HepG2 (cell line): Measurements from ENCODE around the gene EGR1. TPM values are rescaled to one million over a fixed set of nuclear protein-coding genes. Genes with fewer than 3 reads are reported as not detected.

ENCODE experiments used
- ATAC-seq: fragments of 200-7000 bp; cut with Tn5 transposase; 3 replicates; pipeline ENCODE4 v1.9.1; 2020; ENCODE audit warnings: mild to moderate bottlenecking, moderate library complexity
- BruUV-seq: library from RNA; stranded (reverse); fragments of 400-500 nt; replicated peaks from 2 replicates; lab custom pipeline; 2021; lab: Mats Ljungman, UMichigan
- CTCF ChIA-PET: fragments of 300-600 bp; formaldehyde crosslinking; extraction: SDS; loops from one replicate; lab custom pipeline; 2021; ENCODE audit warnings: low total read pairs, inconsistent platforms, low intra/inter-chr PET ratio; lab: Yijun Ruan, JAX
- POLR2A ChIA-PET: fragments of 350-600 bp; sonication (Branson Sonifier 250); formaldehyde crosslinking; loops from one replicate; lab custom pipeline; 2020; ENCODE audit warnings: antibody characterized with exemption, inconsistent platforms; lab: Yijun Ruan, JAX
- DNase-seq: peaks from one replicate; pipeline ENCODE4 v3.0.0-alpha.2; 2015; ENCODE audit warnings: low spot score
- FAIRE-seq: peaks from 3 replicates; lab custom pipeline; 2011; peaks lifted over from hg19 to GRCh38; lab: Jason Lieb, UNC
- H2AFZ ChIP-seq: one replicate; pipeline ENCODE4 v1.6.1; 2011; ENCODE audit warnings: low read length, inconsistent platforms
- H3K27ac ChIP-seq: fragments of 300-600 bp; 3 replicates; pipeline ENCODE4 v1.8.0; 2011; ENCODE audit warnings: mixed run types, mild to moderate bottlenecking, mixed read lengths, low read length, inconsistent platforms; ENCODE audit not compliant: insufficient read depth; ENCODE audit errors: extremely low read length
- H3K27me3 ChIP-seq, 2 experiments: fragments of 200-600 bp in 1 of 2; 2 replicates in 1 of 2; 3 replicates in 1 of 2; pipeline versions ENCODE4 v1.6.0 to v1.8.0; 2011; ENCODE audit warnings: low read length in 2 of 2, mild to moderate bottlenecking in 2 of 2, moderate library complexity in 2 of 2, inconsistent platforms in 1 of 2; ENCODE audit not compliant: insufficient read depth in 2 of 2, control insufficient read depth in 1 of 2
- H3K36me3 ChIP-seq, 2 experiments: fragments of 200-600 bp in 1 of 2; replicated peaks in 1 of 2; 2 replicates in 1 of 2; 3 replicates in 1 of 2; pipeline versions ENCODE4 v1.5.1 to v1.8.0; 2011; ENCODE audit warnings: low read length in 2 of 2, inconsistent platforms in 1 of 2; ENCODE audit not compliant: insufficient read depth in 2 of 2, control insufficient read depth in 1 of 2
- H3K4me1 ChIP-seq: 2 replicates; pipeline ENCODE4 v1.5.1; 2012; ENCODE audit warnings: low read length, inconsistent platforms; ENCODE audit not compliant: insufficient read depth
- H3K4me2 ChIP-seq: 2 replicates; pipeline ENCODE4 v1.6.0; 2011; ENCODE audit warnings: low read depth, low read length, inconsistent platforms
- H3K4me3 ChIP-seq, 3 experiments: fragments of 200-600 bp in 1 of 3; sonication (generic), shearing (Covaris generic) in 1 of 3; replicated peaks in 1 of 3; 2 replicates each; pipeline ENCODE4 v1.5.1; 2011 to 2016; ENCODE audit warnings: low read length in 3 of 3, inconsistent platforms in 2 of 3, low read depth in 2 of 3, mild to moderate bottlenecking in 2 of 3, control low read depth in 1 of 3, mixed read lengths in 1 of 3; ENCODE audit not compliant: insufficient read depth in 1 of 3
- H3K79me2 ChIP-seq: one replicate; pipeline ENCODE4 v1.6.1; 2011; ENCODE audit warnings: low read length, inconsistent platforms; ENCODE audit not compliant: insufficient read depth
- H3K9ac ChIP-seq: 2 replicates; pipeline ENCODE4 v1.6.0; 2011; ENCODE audit warnings: mild to moderate bottlenecking, low read depth, low read length, inconsistent platforms; ENCODE audit not compliant: insufficient read depth
- H3K9me3 ChIP-seq: 2 replicates; pipeline ENCODE4 v1.5.1; 2012; ENCODE audit warnings: mild to moderate bottlenecking, low read length
- H4K20me1 ChIP-seq: 2 replicates; pipeline ENCODE4 v1.6.0; 2011; ENCODE audit warnings: inconsistent platforms, mild to moderate bottlenecking, low read length, moderate library complexity; ENCODE audit not compliant: insufficient read depth
- HDAC2 ChIP-seq: sonication (generic); formaldehyde crosslinking; IDR thresholded peaks from 2 replicates; pipeline ENCODE4 v1.4.0; 2020; ENCODE audit warnings: missing genetic modification reagents
- KAT8 ChIP-seq: IDR thresholded peaks from 2 replicates; pipeline ENCODE4 v1.6.1; 2016; ENCODE audit warnings: missing genetic modification reagents, missing compliant biosample characterization
- MYNN ChIP-seq: sonication (generic); formaldehyde crosslinking; IDR thresholded peaks from 2 replicates; pipeline ENCODE4 v1.4.0; 2020; ENCODE audit warnings: mild to moderate bottlenecking, low read depth, missing genetic modification reagents
- PHF21A ChIP-seq: sonication (generic); formaldehyde crosslinking; IDR thresholded peaks from 2 replicates; pipeline ENCODE4 v1.5.0; 2020; ENCODE audit warnings: mild to moderate bottlenecking, missing genetic modification reagents
- POLR2AphosphoS5 ChIP-seq: IDR thresholded peaks from 2 replicates; pipeline ENCODE4 v1.6.1; 2012; ENCODE audit warnings: low read depth, low read length
- POLR2G ChIP-seq: fragments of 200-400 bp; formaldehyde crosslinking; IDR thresholded peaks from 2 replicates; pipeline ENCODE4 v1.6.1; 2018; ENCODE audit warnings: mild to moderate bottlenecking, low read depth, low read length, moderate library complexity
- RBM22 ChIP-seq: fragments of 200-400 bp; formaldehyde crosslinking; optimal IDR thresholded peaks from 2 replicates; pipeline ENCODE3; 2017; ENCODE audit warnings: mild to moderate bottlenecking, low read length, moderate library complexity
- SIX1 ChIP-seq: sonication (generic); formaldehyde crosslinking; IDR thresholded peaks from 2 replicates; pipeline ENCODE4 v1.4.0; 2020; ENCODE audit warnings: missing genetic modification reagents, borderline replicate concordance
- TAF15 ChIP-seq: fragments of 200-400 bp; formaldehyde crosslinking; IDR thresholded peaks from one replicate; pipeline ENCODE4 v1.6.1; 2018; ENCODE audit warnings: mild to moderate bottlenecking, low read depth, low read length; ENCODE audit not compliant: poor library complexity, severe bottlenecking
- ZFP1 ChIP-seq: IDR thresholded peaks from 2 replicates; pipeline ENCODE4 v1.6.1; 2016
- ZNF891 ChIP-seq: sonication (generic); formaldehyde crosslinking; IDR thresholded peaks from 2 replicates; pipeline ENCODE4 v1.5.0; 2020; ENCODE audit warnings: mild to moderate bottlenecking, missing genetic modification reagents
- WGBS: methylation state at CpG from one replicate; pipeline ENCODE4 v1.1.6; 2017; ENCODE audit warnings: low lambda C conversion rate; 5-methylcytosine and 5-hydroxymethylcytosine counted together
- in situ Hi-C: cut with HindIII; loops from 2 replicates; pipeline ENCODE4 v1.10.0; 2017; ENCODE audit warnings: low pct_unique_long_range_greater_than_20kb; ENCODE audit not compliant: extremely low pct_ligation_motif_present
- intact Hi-C: fragments of 100-400 bp; cut with micrococcal nuclease; formaldehyde crosslinking; loops from one replicate; pipeline ENCODE4 v1.10.0; 2022; ENCODE audit not compliant: unreplicated experiment
- polyA plus RNA-seq, 8 experiments: library from polyadenylated mRNA; depleted of rRNA in 3 of 8; stranded (reverse) in 7 of 8; unstranded in 1 of 8; fragments of >200 nt; fragmentation: Illumina TruSeq in 4 of 8; extraction: Trizol in 4 of 8; gene quantifications; 2 replicates each; pipeline versions ENCODE4 v1.2.1 to v1.2.3, GENCODE V29; 2011 to 2016; ENCODE audit warnings: low read depth in 4 of 8, missing spikeins in 1 of 8, mixed read lengths in 1 of 8; ENCODE audit not compliant: insufficient read depth in 1 of 8
- total RNA-seq, 5 experiments: library from RNA; depleted of rRNA; stranded (reverse); fragments of >200 nt; fragmentation: Illumina TruSeq; extraction: Trizol; gene quantifications; 2 replicates each; pipeline ENCODE4 v1.2.3, GENCODE V29; 2016; ENCODE audit warnings: low read depth in 1 of 5
- TF ChIP-seq, protein P1 (sequence below): sonication (generic); formaldehyde crosslinking; IDR thresholded peaks from 2 replicates; pipeline ENCODE4 v1.4.0; 2020; ENCODE audit warnings: missing genetic modification reagents
- TF ChIP-seq, protein P2 (sequence below): sonication (generic); formaldehyde crosslinking; IDR thresholded peaks from 2 replicates; pipeline ENCODE4 v1.4.0; 2020; ENCODE audit warnings: low read depth, mild to moderate bottlenecking, missing genetic modification reagents
- TF ChIP-seq, protein P3 (sequence below), 2 experiments: sonication (generic) in 1 of 2; formaldehyde crosslinking in 1 of 2; IDR thresholded peaks; 2 replicates each; pipeline versions ENCODE4 v1.5.1 to v1.6.1; 2011 to 2020; ENCODE audit warnings: borderline replicate concordance in 1 of 2, low read depth in 1 of 2, low read length in 1 of 2, mild to moderate bottlenecking in 1 of 2, missing genetic modification reagents in 1 of 2, moderate library complexity in 1 of 2
- TF ChIP-seq, protein P4 (sequence below): sonication (generic); formaldehyde crosslinking; IDR thresholded peaks from 2 replicates; pipeline ENCODE4 v1.5.0; 2020; ENCODE audit warnings: missing genetic modification reagents, mild to moderate bottlenecking, borderline replicate concordance

Gene EGR1
- total and polyA plus RNA-seq, 2 of the 13 experiments (the other 11 are each of a cell fraction or from before 2014, with no cell fraction given) = 4.1 to 4.5 TPM

DNA sequence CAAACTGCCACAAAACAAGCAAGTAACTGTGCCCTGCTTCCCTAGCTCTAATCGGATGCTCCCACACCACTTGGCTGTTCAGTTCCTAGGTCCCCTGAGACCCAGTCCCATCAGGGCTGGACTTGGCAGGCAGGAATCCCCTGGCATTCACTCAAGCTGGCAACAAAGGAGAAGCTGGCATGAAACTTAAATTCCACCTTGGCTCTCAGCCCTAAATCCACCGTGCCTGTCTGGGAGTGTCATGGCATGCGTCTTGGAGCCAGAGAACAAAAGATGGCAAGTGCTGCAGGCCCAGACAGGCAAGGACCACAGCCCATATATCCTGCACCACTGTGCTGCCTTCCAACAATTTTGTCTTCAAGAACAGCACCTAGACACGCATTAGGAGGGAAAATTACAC, 39.5 kb downstream of the EGR1 start:
- Histone ChIP-seq H3K4me1 (peaks cover 71% of the 10 kb centered on the region), H3K79me2 (no peaks in the 10 kb centered on the region), H3K4me2 (no peak overlapping the region), H3K36me3 (peaks cover 7 to 14% of the 10 kb centered on the region in 2 experiments; a peak in 4 of 5 replicates), H3K27me3 (no peaks in the 10 kb centered on the region), H2AFZ (no peak overlapping the region), H3K9me3 (no peaks in the 10 kb centered on the region), H4K20me1 (no peaks in the 10 kb centered on the region), H3K9ac (no peak overlapping the region), H3K4me3 (no peak overlapping the region), H3K27ac (no peak overlapping the region)
- POLR2A ChIA-PET = interaction anchor here (1.0 to 3.7 kb wide), 5 partner anchors 12 to 55 kb away, joined by 3 to 25 read pairs (median 4); partner anchors contain the start of gene EGR1
- DNase-seq (no peak), FAIRE-seq (no peak), ATAC-seq (no peak)
- CTCF ChIA-PET = interaction anchor here (2.1 kb wide), 1 partner anchor 41 kb away, joined by 29 read pairs; the partner anchor contains the start of gene EGR1
- WGBS = 92% methylated on average over 4 of the region's 4 CpGs
- no TSS peak for BruUV-seq
- in situ Hi-C loops = loop anchor here (5.0 to 10.0 kb wide), 2 partner anchors 37 to 60 kb away; partner anchors contain the start of gene EGR1
- intact Hi-C loops = loop anchor here (5.0 kb wide), 1 partner anchor 38 kb away; the partner anchor contains the start of gene ETF1
- no peak for TF ChIP-seq HDAC2 (CRISPR knock-in tag)
- no peak for TF ChIP-seq KAT8 (CRISPR knock-in tag)
- TF ChIP-seq, protein P1, sequence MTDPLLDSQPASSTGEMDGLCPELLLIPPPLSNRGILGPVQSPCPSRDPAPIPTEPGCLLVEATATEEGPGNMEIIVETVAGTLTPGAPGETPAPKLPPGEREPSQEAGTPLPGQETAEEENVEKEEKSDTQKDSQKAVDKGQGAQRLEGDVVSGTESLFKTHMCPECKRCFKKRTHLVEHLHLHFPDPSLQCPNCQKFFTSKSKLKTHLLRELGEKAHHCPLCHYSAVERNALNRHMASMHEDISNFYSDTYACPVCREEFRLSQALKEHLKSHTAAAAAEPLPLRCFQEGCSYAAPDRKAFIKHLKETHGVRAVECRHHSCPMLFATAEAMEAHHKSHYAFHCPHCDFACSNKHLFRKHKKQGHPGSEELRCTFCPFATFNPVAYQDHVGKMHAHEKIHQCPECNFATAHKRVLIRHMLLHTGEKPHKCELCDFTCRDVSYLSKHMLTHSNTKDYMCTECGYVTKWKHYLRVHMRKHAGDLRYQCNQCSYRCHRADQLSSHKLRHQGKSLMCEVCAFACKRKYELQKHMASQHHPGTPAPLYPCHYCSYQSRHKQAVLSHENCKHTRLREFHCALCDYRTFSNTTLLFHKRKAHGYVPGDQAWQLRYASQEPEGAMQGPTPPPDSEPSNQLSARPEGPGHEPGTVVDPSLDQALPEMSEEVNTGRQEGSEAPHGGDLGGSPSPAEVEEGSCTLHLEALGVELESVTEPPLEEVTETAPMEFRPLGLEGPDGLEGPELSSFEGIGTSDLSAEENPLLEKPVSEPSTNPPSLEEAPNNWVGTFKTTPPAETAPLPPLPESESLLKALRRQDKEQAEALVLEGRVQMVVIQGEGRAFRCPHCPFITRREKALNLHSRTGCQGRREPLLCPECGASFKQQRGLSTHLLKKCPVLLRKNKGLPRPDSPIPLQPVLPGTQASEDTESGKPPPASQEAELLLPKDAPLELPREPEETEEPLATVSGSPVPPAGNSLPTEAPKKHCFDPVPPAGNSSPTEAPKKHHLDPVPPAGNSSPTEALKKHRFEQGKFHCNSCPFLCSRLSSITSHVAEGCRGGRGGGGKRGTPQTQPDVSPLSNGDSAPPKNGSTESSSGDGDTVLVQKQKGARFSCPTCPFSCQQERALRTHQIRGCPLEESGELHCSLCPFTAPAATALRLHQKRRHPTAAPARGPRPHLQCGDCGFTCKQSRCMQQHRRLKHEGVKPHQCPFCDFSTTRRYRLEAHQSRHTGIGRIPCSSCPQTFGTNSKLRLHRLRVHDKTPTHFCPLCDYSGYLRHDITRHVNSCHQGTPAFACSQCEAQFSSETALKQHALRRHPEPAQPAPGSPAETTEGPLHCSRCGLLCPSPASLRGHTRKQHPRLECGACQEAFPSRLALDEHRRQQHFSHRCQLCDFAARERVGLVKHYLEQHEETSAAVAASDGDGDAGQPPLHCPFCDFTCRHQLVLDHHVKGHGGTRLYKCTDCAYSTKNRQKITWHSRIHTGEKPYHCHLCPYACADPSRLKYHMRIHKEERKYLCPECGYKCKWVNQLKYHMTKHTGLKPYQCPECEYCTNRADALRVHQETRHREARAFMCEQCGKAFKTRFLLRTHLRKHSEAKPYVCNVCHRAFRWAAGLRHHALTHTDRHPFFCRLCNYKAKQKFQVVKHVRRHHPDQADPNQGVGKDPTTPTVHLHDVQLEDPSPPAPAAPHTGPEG (CRISPR knock-in tag) = no peak
- no peak for TF ChIP-seq SIX1 (CRISPR knock-in tag)
- peak; percentile 35; the same call in 1 of the 2 replicates for TF ChIP-seq POLR2G
- TF ChIP-seq, protein P2, sequence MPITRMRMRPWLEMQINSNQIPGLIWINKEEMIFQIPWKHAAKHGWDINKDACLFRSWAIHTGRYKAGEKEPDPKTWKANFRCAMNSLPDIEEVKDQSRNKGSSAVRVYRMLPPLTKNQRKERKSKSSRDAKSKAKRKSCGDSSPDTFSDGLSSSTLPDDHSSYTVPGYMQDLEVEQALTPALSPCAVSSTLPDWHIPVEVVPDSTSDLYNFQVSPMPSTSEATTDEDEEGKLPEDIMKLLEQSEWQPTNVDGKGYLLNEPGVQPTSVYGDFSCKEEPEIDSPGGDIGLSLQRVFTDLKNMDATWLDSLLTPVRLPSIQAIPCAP (CRISPR knock-in tag) = no peak
- TF ChIP-seq ZFP1 (CRISPR knock-in tag) = no peak
- 0 out of 2 replicates have a peak, but pooled peaks have one; percentile 60 for TF ChIP-seq ZNF891
- TF ChIP-seq PHF21A (CRISPR knock-in tag) = no peak
- TF ChIP-seq RBM22 = peak; percentile 67
- TF ChIP-seq, protein P3, sequence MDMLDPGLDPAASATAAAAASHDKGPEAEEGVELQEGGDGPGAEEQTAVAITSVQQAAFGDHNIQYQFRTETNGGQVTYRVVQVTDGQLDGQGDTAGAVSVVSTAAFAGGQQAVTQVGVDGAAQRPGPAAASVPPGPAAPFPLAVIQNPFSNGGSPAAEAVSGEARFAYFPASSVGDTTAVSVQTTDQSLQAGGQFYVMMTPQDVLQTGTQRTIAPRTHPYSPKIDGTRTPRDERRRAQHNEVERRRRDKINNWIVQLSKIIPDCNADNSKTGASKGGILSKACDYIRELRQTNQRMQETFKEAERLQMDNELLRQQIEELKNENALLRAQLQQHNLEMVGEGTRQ (IDR thresholded peaks at IDR 0.05; ENCODE audit: low read depth, low read length) = no peak
- TF ChIP-seq, protein P3 (CRISPR knock-in tag; IDR thresholded peaks at IDR 0.05; ENCODE audit: borderline replicate concordance) = no peak
- TF ChIP-seq, protein P4, sequence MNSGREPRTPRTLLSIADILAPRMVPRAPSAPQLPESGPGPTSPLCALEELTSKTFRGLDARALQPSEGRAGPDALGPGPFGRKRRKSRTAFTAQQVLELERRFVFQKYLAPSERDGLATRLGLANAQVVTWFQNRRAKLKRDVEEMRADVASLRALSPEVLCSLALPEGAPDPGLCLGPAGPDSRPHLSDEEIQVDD (CRISPR knock-in tag) = no peak
- no peak for TF ChIP-seq TAF15
- TF ChIP-seq POLR2AphosphoS5 = no peak
- no peak for TF ChIP-seq MYNN (CRISPR knock-in tag)
